NCI-H2171 (cell line): ENCODE data around the gene NRN1L.
A peak's percentile ranks its signal among the peaks of the same experiment; 100 is the strongest.
"Not testable (repeated sequence)": the region's sequence is repeated elsewhere in the genome, so short reads cannot be mapped to it uniquely, and the experiment has no call there.

Experiments
- DNase-seq: peaks from one replicate; lab custom pipeline; 2025; lab: John Stamatoyannopoulos, UW

The NRN1L gene

GRCh38 chr16:67882374-67883145 is 2.1 kb upstream of the NRN1L start:
- no peak for DNase-seq

DNA sequence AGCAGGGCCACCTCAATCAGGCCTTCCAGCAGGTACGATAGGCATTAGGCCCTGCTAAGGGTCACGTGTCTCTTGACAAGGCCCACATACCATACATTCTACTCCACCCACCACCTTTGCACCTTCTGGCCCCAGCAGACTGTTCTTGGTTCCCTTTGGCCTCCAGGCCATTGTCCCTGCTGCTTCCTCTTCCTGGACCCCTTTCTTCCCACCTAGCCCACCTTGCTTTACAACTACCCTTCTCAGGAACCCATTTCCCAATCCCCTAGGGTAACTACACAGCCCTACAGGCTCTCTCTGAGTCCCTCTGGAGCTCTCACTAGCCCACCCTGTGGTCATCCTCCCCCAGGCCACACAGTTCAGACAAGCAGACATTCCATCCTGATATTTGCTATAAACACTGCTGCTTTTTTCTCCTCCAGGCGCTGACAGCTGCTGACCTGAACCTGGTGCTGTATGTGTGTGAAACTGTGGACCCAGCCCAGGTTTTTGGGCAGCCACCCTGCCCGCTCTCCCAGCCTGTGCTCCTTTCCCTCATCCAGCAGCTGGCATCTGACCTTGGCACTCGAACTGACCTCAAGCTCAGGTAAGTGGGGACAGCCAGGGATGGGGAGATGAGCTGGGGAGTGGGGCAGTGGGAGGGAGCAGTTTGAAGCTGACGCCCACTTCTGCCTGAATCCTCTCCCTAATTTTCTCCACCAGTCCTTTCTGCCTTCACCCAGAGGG is 1.4 kb upstream of the NRN1L start:
- DNase-seq, result no peak

DNA sequence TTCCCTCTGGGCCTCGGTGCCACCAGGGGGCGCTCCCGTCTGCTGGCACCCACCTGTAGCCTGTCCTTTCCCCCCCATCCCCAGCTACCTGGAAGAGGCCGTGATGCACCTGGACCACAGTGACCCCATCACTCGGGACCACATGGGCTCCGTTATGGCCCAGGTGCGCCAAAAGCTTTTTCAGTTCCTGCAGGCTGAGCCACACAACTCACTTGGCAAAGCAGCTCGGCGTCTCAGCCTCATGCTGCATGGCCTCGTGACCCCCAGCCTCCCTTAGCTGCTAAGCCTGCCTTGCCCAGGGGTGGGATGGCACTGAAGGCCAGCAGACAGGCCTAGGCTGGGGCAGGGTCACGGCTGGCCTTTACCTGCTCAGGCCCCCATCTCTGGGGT is 818 bp upstream of the NRN1L start:
- DNase-seq, result peak; percentile 21

- DNase-seq, result no peak
Measured at GRCh38 chr16:67885545-67885944, 860 bp downstream of the NRN1L start.

- DNase-seq, result no peak
Measured at GRCh38 chr16:67885976-67886375, 1.3 kb downstream of the NRN1L start.

DNA sequence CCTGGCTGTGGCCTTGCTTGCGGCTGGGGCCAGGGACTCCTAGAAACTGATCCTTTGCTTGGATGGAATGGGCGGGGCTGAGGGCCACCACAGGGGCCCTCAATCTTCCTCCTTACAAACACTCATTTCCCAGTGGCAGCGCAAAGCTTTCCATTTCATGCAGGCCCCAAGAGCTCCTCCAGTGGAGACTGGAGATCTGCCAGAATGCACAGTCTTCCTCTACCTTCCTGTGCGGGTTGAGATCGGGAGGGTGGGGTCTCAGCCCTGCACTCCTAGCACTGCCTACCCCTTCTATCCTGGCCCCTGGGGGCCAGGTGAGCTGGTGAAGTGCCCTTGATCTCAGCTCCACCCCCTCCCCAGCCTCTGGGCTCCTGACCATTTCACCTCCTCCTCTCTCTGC is 1.7 kb downstream of the NRN1L start:
- no peak for DNase-seq

DNA sequence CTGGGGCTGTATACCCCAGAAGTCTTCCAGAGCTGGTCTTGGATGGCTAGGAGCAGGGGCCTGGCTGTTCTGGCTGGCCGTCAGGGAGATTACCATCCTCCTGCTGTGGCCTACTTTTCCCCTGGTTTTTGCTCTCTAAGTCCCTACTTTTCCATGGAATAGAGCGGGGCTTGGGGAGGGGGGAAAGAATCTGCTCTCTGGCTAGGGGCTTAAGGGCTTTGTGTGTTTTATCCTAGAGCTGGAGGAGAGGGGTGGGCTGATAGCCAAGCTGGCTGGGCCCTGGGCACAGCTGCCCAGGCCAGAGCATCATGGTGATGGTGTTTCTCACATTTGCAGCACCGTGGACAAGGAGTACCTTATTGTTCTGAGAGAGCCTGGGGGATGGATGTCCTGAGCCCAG is 3.6 kb downstream of the NRN1L start:
- DNase-seq, result no peak

- no peak for DNase-seq
Measured at GRCh38 chr16:67892375-67892774, 7.7 kb downstream of the NRN1L start.

DNA sequence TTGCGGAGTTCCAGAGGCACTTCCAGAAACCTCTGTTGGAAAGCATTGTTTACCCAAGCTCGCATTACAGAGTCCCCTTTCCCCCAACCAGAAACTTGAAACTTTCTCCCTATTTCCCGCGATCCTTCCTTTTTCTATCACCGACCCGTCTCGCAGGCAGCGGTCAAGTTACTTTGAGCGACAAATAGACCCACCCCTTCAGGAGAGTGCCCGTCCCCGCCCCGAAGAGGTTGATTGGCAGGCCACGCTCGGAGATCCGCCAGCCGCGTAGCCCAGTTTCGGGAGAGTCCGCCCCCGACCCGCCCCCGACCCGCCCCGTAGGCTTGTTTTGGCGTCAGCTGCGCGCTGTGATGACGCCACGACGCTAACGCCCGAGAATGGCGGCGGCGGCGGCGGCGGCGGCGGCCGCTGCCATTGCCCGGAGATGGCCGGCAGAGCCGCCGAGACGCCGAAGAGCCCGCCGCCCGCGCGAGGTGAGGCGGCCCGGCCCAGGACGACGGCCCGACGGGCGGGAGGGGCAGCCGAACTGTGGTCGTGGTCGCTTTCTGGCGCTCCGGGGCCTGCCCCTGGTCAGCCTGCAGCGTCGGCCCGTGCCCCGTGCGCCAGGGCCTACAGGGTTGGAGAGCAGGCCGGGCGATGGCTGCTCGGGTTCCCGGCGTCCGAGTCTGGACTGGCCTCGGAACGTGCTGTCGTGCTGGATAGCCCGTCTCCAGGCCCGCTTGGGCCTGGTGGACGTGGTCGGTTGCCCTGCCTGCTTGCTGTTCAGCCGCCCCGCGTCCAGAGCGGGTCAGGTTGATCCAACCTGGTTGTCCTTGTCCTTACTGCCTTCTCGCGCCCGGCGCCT is 8.4 kb downstream of the NRN1L start, which contains the start of gene PSKH1:
PSKH1 (plus strand) TSS at position 356 of the 844 bp plus-strand sequence. CDS start 15,496 bp downstream, outside the sequence.
- peak; percentile 95 for DNase-seq

DNA sequence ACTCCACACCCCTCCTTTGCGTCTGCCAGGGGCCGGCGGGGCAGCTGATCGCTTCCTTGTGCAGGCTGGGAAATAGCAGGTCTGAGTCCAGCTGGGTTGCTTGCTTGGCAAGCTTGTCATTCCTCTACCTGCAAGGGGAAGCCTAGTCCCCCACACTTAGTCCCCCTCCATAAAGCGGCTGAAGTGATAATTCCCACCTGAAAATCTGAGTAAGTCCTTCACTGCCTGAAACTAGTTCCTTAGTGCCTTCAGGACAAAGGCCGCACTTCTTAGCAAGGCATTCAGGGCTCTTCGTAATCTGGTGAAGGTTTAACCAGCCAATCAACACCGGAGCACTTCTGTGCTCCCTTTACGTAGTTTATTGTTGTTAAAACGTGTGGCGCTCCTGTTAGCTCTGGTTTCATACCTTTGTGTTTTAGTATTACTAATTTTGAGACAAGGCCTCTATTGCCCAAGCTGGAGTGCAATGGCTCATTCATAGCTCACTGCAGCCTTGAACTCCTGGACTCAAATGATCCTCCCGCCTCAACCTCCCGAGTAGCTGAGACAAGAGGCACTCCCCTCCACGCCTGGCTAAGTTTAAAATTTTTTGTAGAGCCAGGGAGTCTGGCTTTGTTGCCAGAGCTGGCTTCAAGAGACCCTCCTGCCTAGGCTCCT is 9.2 kb downstream of the NRN1L start:
- DNase-seq, result no peak

- DNase-seq, result no peak
Measured at GRCh38 chr16:67897231-67897630, 12.5 kb downstream of the NRN1L start.

GRCh38 chr16:67901734-67902133 is 17.0 kb downstream of the NRN1L start:
- DNase-seq, result no peak

- no peak for DNase-seq
Measured at GRCh38 chr16:67902831-67903230, 18.1 kb downstream of the NRN1L start.

- DNase-seq, result no peak
Measured at GRCh38 chr16:67907397-67908180, 22.9 kb downstream of the NRN1L start.

GRCh38 chr16:67909056-67909742 is 24.5 kb downstream of the NRN1L start:
- no peak for DNase-seq

DNA sequence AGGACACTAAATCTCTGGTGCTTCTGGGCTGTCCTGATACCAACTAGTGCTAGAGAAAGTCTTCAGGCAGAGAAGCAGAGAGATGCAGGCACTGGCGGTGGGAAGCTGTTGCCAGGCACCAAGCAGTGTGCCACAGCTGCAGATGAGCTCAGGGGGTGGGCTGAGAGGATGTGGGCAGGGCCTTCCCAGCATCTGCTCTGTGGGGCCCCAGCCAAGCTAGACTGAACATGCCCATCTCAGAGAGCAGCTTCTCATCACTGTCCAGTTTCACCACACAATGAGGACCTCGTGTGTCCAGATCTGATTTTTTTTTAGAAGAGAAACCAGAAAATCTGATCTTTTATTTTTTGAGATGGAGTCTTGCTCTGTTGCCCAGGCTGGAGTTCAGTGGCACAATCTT is 25.5 kb downstream of the NRN1L start:
- DNase-seq, result peak; percentile 41

DNA sequence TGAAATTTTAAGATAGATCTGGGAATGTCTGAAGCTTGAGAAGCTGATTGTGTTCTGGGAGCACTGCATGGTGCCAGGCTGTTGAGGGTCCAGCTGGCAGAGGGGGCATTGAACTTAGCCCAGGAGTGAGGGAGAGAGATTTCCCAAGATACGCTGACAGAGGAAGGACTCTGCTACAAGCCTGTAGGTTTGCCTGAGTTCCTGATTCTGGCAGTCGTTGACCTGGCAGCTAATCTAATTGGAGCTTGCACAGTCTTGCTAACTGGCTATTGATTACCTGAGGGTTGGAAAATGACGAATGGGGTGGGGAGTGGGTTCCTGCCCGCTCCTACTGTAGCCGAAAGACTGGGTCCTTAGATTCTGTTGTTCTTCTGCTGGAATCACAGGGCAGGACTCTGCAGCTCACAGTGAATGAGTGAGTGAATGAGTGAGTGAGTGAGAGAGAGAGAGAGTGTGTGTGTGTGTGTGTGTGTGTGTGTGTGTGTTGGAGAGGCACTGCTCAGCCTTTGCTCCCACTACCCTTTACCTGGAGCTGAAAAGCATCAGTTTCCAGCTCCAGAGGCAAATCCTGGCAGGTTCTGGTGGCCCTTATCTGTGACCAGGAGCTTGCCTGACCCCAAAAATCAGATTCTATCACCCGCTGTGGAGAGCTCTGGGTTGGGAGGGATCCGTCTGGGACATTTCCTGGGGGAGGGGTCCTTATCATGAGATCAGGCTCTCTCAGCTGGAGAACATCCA is 30.2 kb downstream of the NRN1L start:
- no peak for DNase-seq

GRCh38 chr16:67915496-67915769 is 30.7 kb downstream of the NRN1L start:
- not testable (repeated sequence) for DNase-seq

GRCh38 chr16:67915831-67916723 is 31.4 kb downstream of the NRN1L start:
- DNase-seq, result no peak
